GM23248 (cell line): ENCODE measurements around the gene FNDC3B. TPM values are rescaled to one million over a fixed set of nuclear protein-coding genes. Genes with fewer than 3 reads are reported as not detected.

Experiments used
- DNase-seq: peaks from one replicate; pipeline ENCODE4 v3.0.0-alpha.2; 2015
- H2AFZ ChIP-seq: fragments of 200-600 bp; sonication (generic); 2 replicates; pipeline ENCODE4 v1.6.1; 2016; ENCODE audit warnings: antibody characterized with exemption
- H3F3A ChIP-seq: fragments of 200-600 bp; sonication (generic); 2 replicates; pipeline ENCODE4 v1.6.1; 2016; ENCODE audit warnings: mild to moderate bottlenecking, antibody characterized with exemption, mixed run types; ENCODE audit not compliant: insufficient read depth
- H3K27ac ChIP-seq: fragments of 200-600 bp; sonication (generic); 2 replicates; pipeline ENCODE4 v1.5.1; 2016; ENCODE audit warnings: mild to moderate bottlenecking
- H3K27me3 ChIP-seq: fragments of 200-600 bp; sonication (generic); replicated peaks from 2 replicates; pipeline ENCODE4 v1.6.1; 2016; ENCODE audit warnings: mild to moderate bottlenecking; ENCODE audit not compliant: insufficient read depth
- H3K36me3 ChIP-seq: fragments of 200-600 bp; sonication (generic); 2 replicates; pipeline ENCODE4 v1.6.1; 2016; ENCODE audit warnings: low read depth, mild to moderate bottlenecking
- H3K4me1 ChIP-seq: fragments of 200-600 bp; sonication (generic); 2 replicates; pipeline ENCODE4 v1.6.1; 2016; ENCODE audit warnings: mild to moderate bottlenecking; ENCODE audit not compliant: insufficient read depth
- H3K4me2 ChIP-seq: fragments of 200-600 bp; sonication (generic); one replicate; pipeline ENCODE4 v1.6.1; 2016; ENCODE audit warnings: mild to moderate bottlenecking; ENCODE audit not compliant: unreplicated experiment
- H3K4me3 ChIP-seq: fragments of 200-600 bp; sonication (generic); 2 replicates; pipeline ENCODE4 v1.5.1; 2016; ENCODE audit warnings: mild to moderate bottlenecking
- H3K79me2 ChIP-seq: fragments of 200-600 bp; sonication (generic); 2 replicates; pipeline ENCODE4 v1.6.1; 2016; ENCODE audit warnings: mild to moderate bottlenecking; ENCODE audit not compliant: insufficient read depth
- H3K9ac ChIP-seq: fragments of 200-600 bp; sonication (generic); 2 replicates; pipeline ENCODE4 v1.6.1; 2016; ENCODE audit warnings: mild to moderate bottlenecking
- H3K9me2 ChIP-seq: fragments of 200-600 bp; sonication (generic); 2 replicates; pipeline ENCODE4 v1.6.1; 2016; ENCODE audit warnings: mixed run types, mild to moderate bottlenecking, moderate library complexity; ENCODE audit not compliant: insufficient read depth
- H3K9me3 ChIP-seq: fragments of 200-600 bp; sonication (generic); one replicate; pipeline ENCODE4 v1.6.1; 2017; ENCODE audit warnings: low read depth
- H4K20me1 ChIP-seq: fragments of 200-600 bp; sonication (generic); 2 replicates; pipeline ENCODE4 v1.6.0; 2016; ENCODE audit not compliant: insufficient read depth
- EZH2 ChIP-seq: fragments of 200-600 bp; sonication (generic); IDR thresholded peaks from 2 replicates; pipeline ENCODE4 v1.6.1; 2018; ENCODE audit warnings: antibody characterized with exemption, mild to moderate bottlenecking; ENCODE audit not compliant: insufficient read depth, poor library complexity, severe bottlenecking
- EZH2phosphoT487 ChIP-seq: fragments of 200-600 bp; sonication (generic); IDR thresholded peaks from 2 replicates; pipeline ENCODE4 v1.6.1; 2018; ENCODE audit warnings: antibody characterized with exemption, moderate library complexity, mild to moderate bottlenecking, low read depth; ENCODE audit not compliant: insufficient read depth
- WGBS, 2 experiments: methylation state at CpG; one replicate each; pipeline ENCODE4 v1.1.6; 2015 to 2017; ENCODE audit warnings: low lambda C conversion rate in 2 of 2, low coverage in 1 of 2; ENCODE audit errors: missing lambda C conversion rate in 2 of 2; 5-methylcytosine and 5-hydroxymethylcytosine counted together
- in situ Hi-C: fragments of 300-500 bp; cut with MboI; formaldehyde crosslinking; loops from 2 replicates; pipeline ENCODE4 v1.15.0; 2020
- polyA plus RNA-seq: library from polyadenylated mRNA; unstranded; fragments of >200 nt; fragmentation: Nextera tagmentation; extraction: Ambion mirVana; gene quantifications from 2 replicates; pipeline ENCODE4 v1.2.1, GENCODE V29; 2016
- total RNA-seq: library from RNA; depleted of rRNA; stranded (reverse); fragments of >200 nt; shearing (Covaris generic); gene quantifications from 2 replicates; pipeline ENCODE4 v1.2.3, GENCODE V29; 2014

Gene FNDC3B
- total and polyA plus RNA-seq, 2 experiments from 2014 or later = 85.5 to 123 TPM

- H3K27ac ChIP-seq = peak overlapping the region; percentile 91
- H4K20me1 ChIP-seq = peaks cover 7% of the 10 kb centered on the region; the same call in 1 of the 2 replicates
- H3K36me3 ChIP-seq = peaks cover 7% of the 10 kb centered on the region; the same call in 1 of the 2 replicates
- TF ChIP-seq EZH2 = no peak
- peaks cover 84% of the 10 kb centered on the region for H3F3A ChIP-seq
- H3K4me1 ChIP-seq = peaks cover 81% of the 10 kb centered on the region
- DNase-seq = peak; percentile 33
- no peaks in the 10 kb centered on the region for H3K9me2 ChIP-seq
- H3K79me2 ChIP-seq = peaks cover 97% of the 10 kb centered on the region
- H3K4me3 ChIP-seq = no peak overlapping the region
- in situ Hi-C loops = no loop called here
- H3K27me3 ChIP-seq = no peaks in the 10 kb centered on the region
- 41 to 44% methylated on average over 2 of the region's 2 CpGs for WGBS, 2 experiments
- H3K4me2 ChIP-seq = peak overlapping the region; percentile 12
- H2AFZ ChIP-seq = no peak overlapping the region
- H3K9ac ChIP-seq = peak overlapping the region; percentile 16
- no peaks in the 10 kb centered on the region for H3K9me3 ChIP-seq
Measured at GRCh38 chr3:172137287-172138192, 98.2 kb downstream of the FNDC3B start.

- TF ChIP-seq EZH2phosphoT487 (no peak), EZH2 (no peak)
- Histone ChIP-seq H3K9ac (peak overlapping the region; percentile 16; the same call in 1 of the 2 replicates), H2AFZ (no peak overlapping the region), H3K4me1 (peaks cover 87% of the 10 kb centered on the region), H3K36me3 (peaks cover 7% of the 10 kb centered on the region; the same call in 1 of the 2 replicates), H3K79me2 (peaks cover 97% of the 10 kb centered on the region), H3F3A (peaks cover 88% of the 10 kb centered on the region), H3K9me2 (no peaks in the 10 kb centered on the region), H3K4me3 (no peak overlapping the region), H3K4me2 (peak overlapping the region; percentile 12), H3K27ac (peak overlapping the region; percentile 91), H3K27me3 (no peaks in the 10 kb centered on the region), H4K20me1 (peaks cover 12% of the 10 kb centered on the region; the same call in 1 of the 2 replicates), H3K9me3 (no peaks in the 10 kb centered on the region)
- DNase-seq = peak; percentile 26
- WGBS, 2 experiments = 78 to 79% methylated on average over 3 of the region's 3 CpGs
- in situ Hi-C loops = no loop called here
Measured at GRCh38 chr3:172138193-172138537, 98.8 kb downstream of the FNDC3B start.

GRCh38 chr3:172138792-172139507 is 99.6 kb downstream of the FNDC3B start:
- Histone ChIP-seq H3K9me3 (no peaks in the 10 kb centered on the region), H3F3A (peaks cover 90% of the 10 kb centered on the region), H2AFZ (no peak overlapping the region), H3K79me2 (peaks cover 97% of the 10 kb centered on the region), H3K9me2 (no peaks in the 10 kb centered on the region), H3K36me3 (peaks cover 8% of the 10 kb centered on the region; the same call in 1 of the 2 replicates), H3K4me3 (no peak overlapping the region), H3K4me1 (peaks cover 88% of the 10 kb centered on the region), H3K9ac (peak overlapping the region; percentile 59; the same call in 1 of the 2 replicates), H4K20me1 (peaks cover 12% of the 10 kb centered on the region; the same call in 1 of the 2 replicates), H3K4me2 (peak overlapping the region; percentile 12), H3K27ac (peak overlapping the region; percentile 91), H3K27me3 (no peaks in the 10 kb centered on the region)
- TF ChIP-seq EZH2 (no peak), EZH2phosphoT487 (no peak)
- in situ Hi-C loops = no loop called here
- WGBS, 2 experiments = 61 to 65% methylated on average over 6 of the region's 6 CpGs
- DNase-seq = peak; percentile 56

GRCh38 chr3:172139528-172140276 is 100.3 kb downstream of the FNDC3B start:
- no peak for DNase-seq
- H3K4me1 ChIP-seq = peaks cover 84% of the 10 kb centered on the region
- H3K27ac ChIP-seq = peak overlapping the region; percentile 91
- no peak overlapping the region for H2AFZ ChIP-seq
- peak overlapping the region; percentile 55 for H3K4me2 ChIP-seq
- no peaks in the 10 kb centered on the region for H3K9me3 ChIP-seq
- peak overlapping the region; percentile 59; the same call in 1 of the 2 replicates for H3K9ac ChIP-seq
- H3K9me2 ChIP-seq = no peaks in the 10 kb centered on the region
- H3F3A ChIP-seq = peaks cover 98% of the 10 kb centered on the region
- peaks cover 12% of the 10 kb centered on the region; the same call in 1 of the 2 replicates for H4K20me1 ChIP-seq
- H3K79me2 ChIP-seq = peaks cover 97% of the 10 kb centered on the region
- H3K4me3 ChIP-seq = no peak overlapping the region
- no peaks in the 10 kb centered on the region for H3K27me3 ChIP-seq
- WGBS, 2 experiments = 75 to 87% methylated on average over 3 of the region's 3 CpGs
- peaks cover 10% of the 10 kb centered on the region; the same call in 1 of the 2 replicates for H3K36me3 ChIP-seq
- TF ChIP-seq EZH2phosphoT487 = no peak
- no peak for TF ChIP-seq EZH2
- in situ Hi-C loops = no loop called here
